Measurements from ENCODE around the gene TSPAN9.

GRCh38 chr12:3214526-3215365, 137.6 kb downstream of the TSPAN9 start:
- TF ChIP-seq, protein P1, sequence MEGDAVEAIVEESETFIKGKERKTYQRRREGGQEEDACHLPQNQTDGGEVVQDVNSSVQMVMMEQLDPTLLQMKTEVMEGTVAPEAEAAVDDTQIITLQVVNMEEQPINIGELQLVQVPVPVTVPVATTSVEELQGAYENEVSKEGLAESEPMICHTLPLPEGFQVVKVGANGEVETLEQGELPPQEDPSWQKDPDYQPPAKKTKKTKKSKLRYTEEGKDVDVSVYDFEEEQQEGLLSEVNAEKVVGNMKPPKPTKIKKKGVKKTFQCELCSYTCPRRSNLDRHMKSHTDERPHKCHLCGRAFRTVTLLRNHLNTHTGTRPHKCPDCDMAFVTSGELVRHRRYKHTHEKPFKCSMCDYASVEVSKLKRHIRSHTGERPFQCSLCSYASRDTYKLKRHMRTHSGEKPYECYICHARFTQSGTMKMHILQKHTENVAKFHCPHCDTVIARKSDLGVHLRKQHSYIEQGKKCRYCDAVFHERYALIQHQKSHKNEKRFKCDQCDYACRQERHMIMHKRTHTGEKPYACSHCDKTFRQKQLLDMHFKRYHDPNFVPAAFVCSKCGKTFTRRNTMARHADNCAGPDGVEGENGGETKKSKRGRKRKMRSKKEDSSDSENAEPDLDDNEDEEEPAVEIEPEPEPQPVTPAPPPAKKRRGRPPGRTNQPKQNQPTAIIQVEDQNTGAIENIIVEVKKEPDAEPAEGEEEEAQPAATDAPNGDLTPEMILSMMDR (IDR thresholded peaks at IDR 0.05): no peak
- TF ChIP-seq POLR2A (IDR thresholded peaks at IDR 0.05) (no peak), EP300 (IDR thresholded peaks at IDR 0.05) (no peak)

All from tibial nerve (tissue), 4 donors.